BLaER1 (cell line): ENCODE data around the gene AR.
A peak's percentile ranks its signal among the peaks of the same experiment; 100 is the strongest.

Source experiments
- H3K27ac ChIP-seq: shearing (Covaris generic); formaldehyde crosslinking; 2 replicates; pipeline ENCODE4 v1.8.1; 2022
- H3K27me3 ChIP-seq: shearing (Covaris generic); formaldehyde crosslinking; 2 replicates; pipeline ENCODE4 v1.8.1; 2022
- H3K36me3 ChIP-seq: shearing (Covaris generic); formaldehyde crosslinking; 2 replicates; pipeline ENCODE4 v1.8.1; 2022
- H3K4me1 ChIP-seq: shearing (Covaris generic); formaldehyde crosslinking; 2 replicates; pipeline ENCODE4 v1.8.1; 2022
- H3K4me2 ChIP-seq: shearing (Covaris generic); formaldehyde crosslinking; 2 replicates; pipeline ENCODE4 v1.8.1; 2022
- H3K4me3 ChIP-seq: shearing (Covaris generic); formaldehyde crosslinking; 2 replicates; pipeline ENCODE4 v1.8.1; 2022
- H3K9ac ChIP-seq: shearing (Covaris generic); formaldehyde crosslinking; 2 replicates; pipeline ENCODE4 v1.8.1; 2022
- H3K9me3 ChIP-seq: shearing (Covaris generic); formaldehyde crosslinking; 2 replicates; pipeline ENCODE4 v1.8.1; 2022
- H4K20me1 ChIP-seq: shearing (Covaris generic); formaldehyde crosslinking; 2 replicates; pipeline ENCODE4 v1.8.1; 2022
- Cebpa-rat ChIP-seq: shearing (Covaris generic); IDR thresholded peaks from 2 replicates; pipeline ENCODE4 v1.8.1; 2022

Gene AR, protein sequence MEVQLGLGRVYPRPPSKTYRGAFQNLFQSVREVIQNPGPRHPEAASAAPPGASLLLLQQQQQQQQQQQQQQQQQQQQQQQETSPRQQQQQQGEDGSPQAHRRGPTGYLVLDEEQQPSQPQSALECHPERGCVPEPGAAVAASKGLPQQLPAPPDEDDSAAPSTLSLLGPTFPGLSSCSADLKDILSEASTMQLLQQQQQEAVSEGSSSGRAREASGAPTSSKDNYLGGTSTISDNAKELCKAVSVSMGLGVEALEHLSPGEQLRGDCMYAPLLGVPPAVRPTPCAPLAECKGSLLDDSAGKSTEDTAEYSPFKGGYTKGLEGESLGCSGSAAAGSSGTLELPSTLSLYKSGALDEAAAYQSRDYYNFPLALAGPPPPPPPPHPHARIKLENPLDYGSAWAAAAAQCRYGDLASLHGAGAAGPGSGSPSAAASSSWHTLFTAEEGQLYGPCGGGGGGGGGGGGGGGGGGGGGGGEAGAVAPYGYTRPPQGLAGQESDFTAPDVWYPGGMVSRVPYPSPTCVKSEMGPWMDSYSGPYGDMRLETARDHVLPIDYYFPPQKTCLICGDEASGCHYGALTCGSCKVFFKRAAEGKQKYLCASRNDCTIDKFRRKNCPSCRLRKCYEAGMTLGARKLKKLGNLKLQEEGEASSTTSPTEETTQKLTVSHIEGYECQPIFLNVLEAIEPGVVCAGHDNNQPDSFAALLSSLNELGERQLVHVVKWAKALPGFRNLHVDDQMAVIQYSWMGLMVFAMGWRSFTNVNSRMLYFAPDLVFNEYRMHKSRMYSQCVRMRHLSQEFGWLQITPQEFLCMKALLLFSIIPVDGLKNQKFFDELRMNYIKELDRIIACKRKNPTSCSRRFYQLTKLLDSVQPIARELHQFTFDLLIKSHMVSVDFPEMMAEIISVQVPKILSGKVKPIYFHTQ

DNA sequence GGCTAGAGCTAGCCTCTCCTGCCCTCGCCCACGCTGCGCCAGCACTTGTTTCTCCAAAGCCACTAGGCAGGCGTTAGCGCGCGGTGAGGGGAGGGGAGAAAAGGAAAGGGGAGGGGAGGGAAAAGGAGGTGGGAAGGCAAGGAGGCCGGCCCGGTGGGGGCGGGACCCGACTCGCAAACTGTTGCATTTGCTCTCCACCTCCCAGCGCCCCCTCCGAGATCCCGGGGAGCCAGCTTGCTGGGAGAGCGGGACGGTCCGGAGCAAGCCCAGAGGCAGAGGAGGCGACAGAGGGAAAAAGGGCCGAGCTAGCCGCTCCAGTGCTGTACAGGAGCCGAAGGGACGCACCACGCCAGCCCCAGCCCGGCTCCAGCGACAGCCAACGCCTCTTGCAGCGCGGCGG, at the start of gene AR:
Gene AR (plus strand): TSS at position 204 of the 400 bp plus-strand sequence. CDS start 1,126 bp downstream, outside the sequence.
- Histone ChIP-seq H3K36me3 (no peaks in the 10 kb centered on the region), H3K27me3 (no peaks in the 10 kb centered on the region), H3K4me1 (peaks cover 13% of the 10 kb centered on the region; the same call in 1 of the 2 replicates), H3K4me3 (peak within 1 kb of the TSS; percentile 73), H3K9me3 (peaks cover 4% of the 10 kb centered on the region; the same call in 1 of the 2 replicates), H3K9ac (peak within 1 kb of the TSS; percentile 80), H4K20me1 (peaks cover 24% of the 10 kb centered on the region; the same call in 1 of the 2 replicates), H3K27ac (peak within 1 kb of the TSS; percentile 72), H3K4me2 (peak within 1 kb of the TSS; percentile 72)
- no peak for TF ChIP-seq Cebpa-rat

DNA sequence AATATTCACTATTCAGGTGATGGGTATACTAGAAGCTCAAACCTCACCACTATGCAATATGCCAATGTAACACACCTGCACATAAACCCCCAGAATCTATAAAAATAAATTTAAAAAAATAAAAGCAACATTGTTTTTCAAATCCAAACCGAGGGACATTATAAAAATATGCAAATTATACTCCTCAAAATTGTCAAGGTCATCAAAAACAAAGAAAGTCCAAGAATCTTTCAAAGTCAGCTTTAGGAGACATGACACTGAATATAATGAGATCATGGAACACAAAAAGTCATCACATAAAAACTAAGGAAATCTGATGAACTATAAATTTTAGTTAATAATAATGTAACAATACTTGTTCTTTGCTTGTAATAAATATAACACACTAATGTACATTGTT, 43.2 kb upstream of the AR start:
- H3K9ac ChIP-seq, result no peak overlapping the region
- H3K27me3 ChIP-seq, result no peaks in the 10 kb centered on the region
- H3K4me1 ChIP-seq, result no peaks in the 10 kb centered on the region
- no peaks in the 10 kb centered on the region for H4K20me1 ChIP-seq
- no peak overlapping the region for H3K4me2 ChIP-seq
- no peak overlapping the region for H3K27ac ChIP-seq
- no peak for TF ChIP-seq Cebpa-rat
- H3K36me3 ChIP-seq, result no peaks in the 10 kb centered on the region
- H3K4me3 ChIP-seq, result no peak overlapping the region
- H3K9me3 ChIP-seq, result no peaks in the 10 kb centered on the region

DNA sequence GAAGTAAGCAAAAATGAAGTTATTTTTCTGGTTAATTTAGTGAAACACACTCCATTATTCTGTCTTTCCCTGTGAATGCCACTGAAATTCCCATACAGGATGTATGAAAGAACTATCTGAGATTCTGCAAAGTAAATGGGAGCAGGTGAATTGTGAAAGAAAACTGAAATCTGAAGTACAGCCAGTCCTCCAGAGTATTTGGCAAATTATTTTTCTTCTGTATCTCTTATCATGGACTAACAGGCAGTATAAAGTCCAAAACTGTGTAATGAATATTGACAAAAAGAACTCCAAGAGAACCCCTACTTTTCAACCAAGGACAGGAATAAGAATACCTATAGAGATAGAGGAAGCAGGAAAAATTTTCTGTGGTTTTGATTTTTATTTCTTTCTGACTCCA, 40.8 kb upstream of the AR start:
- Histone ChIP-seq H3K27ac (no peak overlapping the region), H3K4me1 (no peaks in the 10 kb centered on the region), H3K27me3 (no peaks in the 10 kb centered on the region), H3K36me3 (no peaks in the 10 kb centered on the region), H3K4me3 (no peak overlapping the region), H3K9me3 (no peaks in the 10 kb centered on the region), H4K20me1 (no peaks in the 10 kb centered on the region), H3K9ac (no peak overlapping the region), H3K4me2 (no peak overlapping the region)
- TF ChIP-seq Cebpa-rat, result no peak

DNA sequence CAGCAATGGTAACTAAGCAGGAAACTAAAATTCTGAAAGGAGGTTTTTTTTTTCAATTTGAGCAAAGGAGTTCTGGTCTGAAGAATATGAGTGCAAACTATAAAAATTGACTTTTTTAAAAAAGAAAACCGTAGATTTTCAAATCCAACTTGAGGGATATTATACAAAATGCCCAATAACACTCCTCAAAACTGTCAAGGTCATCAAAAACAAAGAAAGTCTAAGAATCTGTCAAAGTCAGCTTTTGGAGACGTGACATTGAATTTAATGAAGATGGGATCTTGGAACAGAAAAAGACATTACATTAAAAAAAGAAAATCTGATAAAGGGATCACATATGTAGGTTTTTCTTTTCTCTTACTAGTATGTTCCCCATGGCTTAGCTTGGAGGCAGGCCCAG, 40.4 kb upstream of the AR start:
- no peaks in the 10 kb centered on the region for H3K36me3 ChIP-seq
- H3K27ac ChIP-seq, result no peak overlapping the region
- no peaks in the 10 kb centered on the region for H3K4me1 ChIP-seq
- H3K27me3 ChIP-seq, result no peaks in the 10 kb centered on the region
- no peaks in the 10 kb centered on the region for H4K20me1 ChIP-seq
- H3K9me3 ChIP-seq, result no peaks in the 10 kb centered on the region
- H3K4me3 ChIP-seq, result no peak overlapping the region
- no peak for TF ChIP-seq Cebpa-rat
- no peak overlapping the region for H3K9ac ChIP-seq
- H3K4me2 ChIP-seq, result no peak overlapping the region

DNA sequence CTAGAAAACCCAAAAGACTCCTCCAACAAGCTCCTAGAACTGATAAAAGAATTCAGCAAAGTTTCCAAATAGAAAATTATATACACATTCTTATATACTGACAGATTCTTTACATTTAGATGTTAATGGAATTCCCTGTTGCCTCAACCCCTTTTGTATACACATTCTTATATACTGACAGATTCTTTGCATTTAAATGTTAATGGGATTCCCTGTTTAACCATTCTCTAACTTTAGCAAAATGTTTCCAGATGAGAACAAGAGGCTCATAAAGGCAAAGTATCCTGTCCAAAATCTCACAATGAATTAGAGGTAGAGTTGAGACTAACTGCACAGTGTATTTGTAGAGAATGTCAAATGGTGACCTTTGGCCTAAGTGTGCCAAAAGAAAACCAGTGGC, 23.1 kb upstream of the AR start:
- H3K4me3 ChIP-seq, result no peak overlapping the region
- no peak overlapping the region for H3K27ac ChIP-seq
- no peak overlapping the region for H3K9ac ChIP-seq
- H4K20me1 ChIP-seq, result no peaks in the 10 kb centered on the region
- TF ChIP-seq Cebpa-rat, result no peak
- no peaks in the 10 kb centered on the region for H3K27me3 ChIP-seq
- H3K4me2 ChIP-seq, result no peak overlapping the region
- H3K9me3 ChIP-seq, result peaks cover 6% of the 10 kb centered on the region
- H3K36me3 ChIP-seq, result no peaks in the 10 kb centered on the region
- H3K4me1 ChIP-seq, result no peaks in the 10 kb centered on the region

DNA sequence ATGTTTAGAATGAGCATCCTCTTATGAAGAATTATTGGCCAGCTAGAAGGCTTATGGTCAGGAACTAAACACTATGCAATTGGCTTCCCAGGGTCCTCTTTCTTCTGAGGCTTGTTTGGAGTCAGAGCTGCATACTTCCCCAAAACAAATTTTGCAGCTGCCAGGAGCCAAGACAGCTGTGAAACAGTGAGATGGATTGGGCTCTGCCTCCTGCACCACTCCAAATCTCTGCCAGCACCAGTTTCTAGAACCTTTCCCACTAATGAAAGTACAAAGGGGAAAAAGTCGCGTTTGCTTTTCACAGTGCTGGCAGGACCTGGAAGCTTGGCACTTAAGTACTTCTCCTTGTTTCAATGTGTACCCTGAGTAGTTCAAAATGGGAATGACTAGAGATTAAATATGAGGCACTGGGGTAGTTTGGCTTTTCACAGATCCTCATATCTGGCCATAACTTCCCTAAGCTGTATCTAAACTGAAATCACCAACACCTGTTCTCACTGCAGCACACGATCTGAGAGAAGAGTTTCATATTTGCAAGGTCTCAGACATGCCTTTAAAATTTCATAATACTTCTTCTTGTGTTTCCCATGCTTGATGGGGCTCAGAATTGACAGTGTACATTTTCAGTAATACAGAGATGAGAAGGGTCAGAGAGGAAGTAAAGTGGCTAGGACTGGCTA, 20.7 kb upstream of the AR start:
- Histone ChIP-seq H4K20me1 (no peaks in the 10 kb centered on the region), H3K36me3 (no peaks in the 10 kb centered on the region), H3K4me3 (no peak overlapping the region), H3K27me3 (no peaks in the 10 kb centered on the region), H3K9ac (no peak overlapping the region), H3K9me3 (peaks cover 6% of the 10 kb centered on the region), H3K27ac (no peak overlapping the region), H3K4me2 (no peak overlapping the region), H3K4me1 (no peaks in the 10 kb centered on the region)
- TF ChIP-seq Cebpa-rat, result no peak

DNA sequence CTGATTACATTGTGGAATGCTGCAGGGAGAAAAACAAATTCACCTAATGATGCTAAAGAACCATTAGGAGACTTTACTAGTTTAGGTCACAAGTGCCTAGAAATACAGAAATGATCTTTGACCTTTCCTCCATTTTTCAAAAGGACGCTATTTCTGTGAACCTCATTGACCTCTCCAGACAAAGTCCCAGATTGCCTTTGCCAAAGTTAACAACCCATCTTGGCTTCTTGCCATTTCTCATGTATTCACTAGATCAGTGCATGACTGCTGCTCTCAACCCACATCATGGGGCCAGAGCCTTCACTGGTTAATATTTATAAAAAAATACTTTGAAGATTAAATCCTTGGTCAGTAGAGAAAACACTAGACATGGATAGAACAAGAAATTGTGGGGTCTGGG, 19.9 kb upstream of the AR start:
- no peak for TF ChIP-seq Cebpa-rat
- Histone ChIP-seq H3K9ac (no peak overlapping the region), H3K4me3 (no peak overlapping the region), H3K27ac (no peak overlapping the region), H4K20me1 (no peaks in the 10 kb centered on the region), H3K4me2 (no peak overlapping the region), H3K36me3 (no peaks in the 10 kb centered on the region), H3K4me1 (no peaks in the 10 kb centered on the region), H3K27me3 (no peaks in the 10 kb centered on the region), H3K9me3 (peaks cover 5% of the 10 kb centered on the region)

DNA sequence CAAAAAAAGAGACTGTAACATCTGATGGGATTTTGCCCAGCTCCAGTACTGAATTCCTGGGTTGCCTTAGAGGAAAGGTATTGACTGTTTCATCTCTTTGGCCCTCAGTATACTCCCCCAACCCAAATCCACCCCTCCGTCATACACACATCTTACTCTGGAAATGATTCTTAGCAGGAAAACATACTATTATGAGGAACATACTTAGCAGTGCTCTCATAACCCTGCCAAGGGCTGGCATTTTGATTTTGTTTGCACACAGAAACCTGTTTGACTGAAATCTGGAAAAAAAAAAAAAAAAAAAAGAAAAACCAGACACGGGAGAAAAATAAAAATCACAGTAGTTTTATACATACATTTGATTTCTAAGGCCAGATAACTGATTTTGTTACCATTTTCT, 19.4 kb upstream of the AR start:
- H3K4me1 ChIP-seq, result no peaks in the 10 kb centered on the region
- no peak overlapping the region for H3K4me3 ChIP-seq
- H3K27ac ChIP-seq, result no peak overlapping the region
- no peaks in the 10 kb centered on the region for H3K36me3 ChIP-seq
- no peak overlapping the region for H3K4me2 ChIP-seq
- no peak overlapping the region for H3K9ac ChIP-seq
- no peaks in the 10 kb centered on the region for H3K27me3 ChIP-seq
- H3K9me3 ChIP-seq, result no peaks in the 10 kb centered on the region
- no peak for TF ChIP-seq Cebpa-rat
- no peaks in the 10 kb centered on the region for H4K20me1 ChIP-seq

DNA sequence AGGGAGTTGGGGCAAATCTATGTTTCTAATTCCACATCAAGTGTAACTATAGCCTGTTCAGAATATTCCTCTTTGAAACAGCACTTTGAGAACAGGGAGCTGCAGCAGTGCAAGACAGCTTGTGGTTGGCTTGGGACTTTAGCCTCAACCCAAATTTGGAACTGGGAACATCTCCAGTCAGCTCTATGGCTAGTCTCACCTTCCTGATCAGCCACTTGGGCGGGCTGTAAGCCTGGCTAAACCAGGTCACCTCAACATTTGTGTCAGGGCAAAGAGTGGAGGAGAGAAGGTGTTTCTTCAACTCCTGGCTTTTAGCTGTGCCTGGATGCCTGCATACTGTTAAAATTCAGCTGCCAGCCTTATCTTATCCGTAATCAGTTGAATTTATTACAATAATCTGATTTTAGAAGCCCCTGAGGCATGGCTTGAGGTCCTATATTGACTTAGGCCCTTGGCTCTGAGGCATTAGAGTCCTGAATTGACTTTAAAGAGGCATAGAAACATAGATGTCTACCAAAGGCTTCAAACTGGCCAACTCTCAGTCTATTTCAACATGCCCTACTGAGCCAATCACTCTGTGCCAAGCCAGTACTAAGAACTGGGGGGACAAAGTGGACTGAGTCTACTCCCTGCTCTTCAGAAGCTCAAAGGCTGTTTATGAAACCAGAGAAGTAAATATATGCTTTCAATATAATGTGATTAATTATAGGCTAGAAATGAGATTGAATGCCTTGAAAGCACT, 18.7 kb upstream of the AR start:
- H3K27me3 ChIP-seq, result no peaks in the 10 kb centered on the region
- no peaks in the 10 kb centered on the region for H3K4me1 ChIP-seq
- H3K27ac ChIP-seq, result no peak overlapping the region
- H3K9me3 ChIP-seq, result no peaks in the 10 kb centered on the region
- H4K20me1 ChIP-seq, result no peaks in the 10 kb centered on the region
- no peak overlapping the region for H3K9ac ChIP-seq
- no peak overlapping the region for H3K4me2 ChIP-seq
- H3K4me3 ChIP-seq, result no peak overlapping the region
- TF ChIP-seq Cebpa-rat, result no peak
- H3K36me3 ChIP-seq, result no peaks in the 10 kb centered on the region
